Measurements from ENCODE around the gene PDCL3.

The PDCL3 gene

GRCh38 chr2:100529900-100530299 lies 32.9 kb upstream of the PDCL3 start:
- Histone ChIP-seq H3K4me3 (ENCODE audit: low read depth in 1 of 5, low read length in 5 of 5) (no peak overlapping the region), H3K4me1 (ENCODE audit: control insufficient read depth in 5 of 5, insufficient read depth in 5 of 5, low read length in 5 of 5) (no peaks in the 10 kb centered on the region), H3K27me3 (ENCODE audit: control insufficient read depth in 5 of 5, insufficient read depth in 4 of 5, low read length in 5 of 5) (peaks cover 0 to 3% (median 2%) of the 10 kb centered on the region in 5 donors), H3K27ac (ENCODE audit: low read depth, low read length) (no peak overlapping the region), H3K36me3 (ENCODE audit: control insufficient read depth in 5 of 5, insufficient read depth in 5 of 5, low read length in 5 of 5) (no peaks in the 10 kb centered on the region), H3K9me3 (ENCODE audit: control insufficient read depth in 5 of 5, low read length in 5 of 5) (peaks cover 0 to 5% (median 0%) of the 10 kb centered on the region in 5 donors), H3K9ac (ENCODE audit: low read length in 5 of 5) (no peak overlapping the region)

GRCh38 chr2:100535855-100536254 lies 26.9 kb upstream of the PDCL3 start:
- Histone ChIP-seq H3K36me3 (ENCODE audit: control insufficient read depth in 5 of 5, insufficient read depth in 5 of 5, low read length in 5 of 5) (no peaks in the 10 kb centered on the region), H3K9me3 (ENCODE audit: control insufficient read depth in 5 of 5, low read length in 5 of 5) (peaks cover 0 to 5% (median 0%) of the 10 kb centered on the region in 5 donors), H3K4me1 (ENCODE audit: control insufficient read depth in 5 of 5, insufficient read depth in 5 of 5, low read length in 5 of 5) (no peaks in the 10 kb centered on the region), H3K9ac (ENCODE audit: low read length in 5 of 5) (no peak overlapping the region), H3K27me3 (ENCODE audit: control insufficient read depth in 5 of 5, insufficient read depth in 4 of 5, low read length in 5 of 5) (peaks cover 0 to 3% (median 0%) of the 10 kb centered on the region in 5 donors), H3K4me3 (ENCODE audit: low read depth in 1 of 5, low read length in 5 of 5) (no peak overlapping the region), H3K27ac (ENCODE audit: low read depth, low read length) (no peak overlapping the region)

GRCh38 chr2:100537918-100538317 lies 24.9 kb upstream of the PDCL3 start:
- H3K27me3 ChIP-seq (ENCODE audit: control insufficient read depth in 5 of 5, insufficient read depth in 4 of 5, low read length in 5 of 5) = peaks cover 0 to 3% (median 0%) of the 10 kb centered on the region in 5 donors
- H3K9me3 ChIP-seq (ENCODE audit: control insufficient read depth in 5 of 5, low read length in 5 of 5) = peaks cover 0 to 5% (median 0%) of the 10 kb centered on the region in 5 donors
- no peaks in the 10 kb centered on the region for H3K4me1 ChIP-seq (ENCODE audit: control insufficient read depth in 5 of 5, insufficient read depth in 5 of 5, low read length in 5 of 5)
- no peak overlapping the region for H3K27ac ChIP-seq (ENCODE audit: low read depth, low read length)
- no peak overlapping the region for H3K9ac ChIP-seq (ENCODE audit: low read length in 5 of 5)
- H3K4me3 ChIP-seq (ENCODE audit: low read depth in 1 of 5, low read length in 5 of 5) = no peak overlapping the region
- no peaks in the 10 kb centered on the region for H3K36me3 ChIP-seq (ENCODE audit: control insufficient read depth in 5 of 5, insufficient read depth in 5 of 5, low read length in 5 of 5)

- no peak overlapping the region for H3K9ac ChIP-seq (ENCODE audit: low read length in 5 of 5)
- peaks cover 0 to 3% (median 0%) of the 10 kb centered on the region in 5 donors for H3K9me3 ChIP-seq (ENCODE audit: control insufficient read depth in 5 of 5, low read length in 5 of 5)
- peaks cover 0 to 2% (median 0%) of the 10 kb centered on the region in 5 donors for H3K27me3 ChIP-seq (ENCODE audit: control insufficient read depth in 5 of 5, insufficient read depth in 4 of 5, low read length in 5 of 5)
- no peak overlapping the region for H3K4me3 ChIP-seq (ENCODE audit: low read depth in 1 of 5, low read length in 5 of 5)
- no peaks in the 10 kb centered on the region for H3K4me1 ChIP-seq (ENCODE audit: control insufficient read depth in 5 of 5, insufficient read depth in 5 of 5, low read length in 5 of 5)
- no peaks in the 10 kb centered on the region for H3K36me3 ChIP-seq (ENCODE audit: control insufficient read depth in 5 of 5, insufficient read depth in 5 of 5, low read length in 5 of 5)
- H3K27ac ChIP-seq (ENCODE audit: low read depth, low read length) = no peak overlapping the region
Observed at GRCh38 chr2:100539221-100539620, 23.6 kb upstream of the PDCL3 start.

GRCh38 chr2:100541404-100541803 lies 21.4 kb upstream of the PDCL3 start:
- no peaks in the 10 kb centered on the region for H3K36me3 ChIP-seq (ENCODE audit: control insufficient read depth in 5 of 5, insufficient read depth in 5 of 5, low read length in 5 of 5)
- no peaks in the 10 kb centered on the region for H3K27me3 ChIP-seq (ENCODE audit: control insufficient read depth in 5 of 5, insufficient read depth in 4 of 5, low read length in 5 of 5)
- H3K4me1 ChIP-seq (ENCODE audit: control insufficient read depth in 5 of 5, insufficient read depth in 5 of 5, low read length in 5 of 5) = no peaks in the 10 kb centered on the region
- peaks cover 0 to 3% (median 0%) of the 10 kb centered on the region in 5 donors for H3K9me3 ChIP-seq (ENCODE audit: control insufficient read depth in 5 of 5, low read length in 5 of 5)
- H3K4me3 ChIP-seq (ENCODE audit: low read depth in 1 of 5, low read length in 5 of 5) = no peak overlapping the region
- H3K9ac ChIP-seq (ENCODE audit: low read length in 5 of 5) = no peak overlapping the region
- H3K27ac ChIP-seq (ENCODE audit: low read depth, low read length) = no peak overlapping the region

- Histone ChIP-seq H3K9ac (ENCODE audit: low read length in 5 of 5) (no peak overlapping the region), H3K4me3 (ENCODE audit: low read depth in 1 of 5, low read length in 5 of 5) (no peak overlapping the region), H3K36me3 (ENCODE audit: control insufficient read depth in 5 of 5, insufficient read depth in 5 of 5, low read length in 5 of 5) (no peaks in the 10 kb centered on the region), H3K9me3 (ENCODE audit: control insufficient read depth in 5 of 5, low read length in 5 of 5) (peaks cover 0 to 3% (median 0%) of the 10 kb centered on the region in 5 donors), H3K27me3 (ENCODE audit: control insufficient read depth in 5 of 5, insufficient read depth in 4 of 5, low read length in 5 of 5) (no peaks in the 10 kb centered on the region), H3K4me1 (ENCODE audit: control insufficient read depth in 5 of 5, insufficient read depth in 5 of 5, low read length in 5 of 5) (no peaks in the 10 kb centered on the region), H3K27ac (ENCODE audit: low read depth, low read length) (no peak overlapping the region)
Observed at GRCh38 chr2:100542418-100542817, 20.4 kb upstream of the PDCL3 start.

- no peaks in the 10 kb centered on the region for H3K4me1 ChIP-seq (ENCODE audit: control insufficient read depth in 5 of 5, insufficient read depth in 5 of 5, low read length in 5 of 5)
- no peaks in the 10 kb centered on the region for H3K36me3 ChIP-seq (ENCODE audit: control insufficient read depth in 5 of 5, insufficient read depth in 5 of 5, low read length in 5 of 5)
- H3K27me3 ChIP-seq (ENCODE audit: control insufficient read depth in 5 of 5, insufficient read depth in 4 of 5, low read length in 5 of 5) = no peaks in the 10 kb centered on the region
- H3K4me3 ChIP-seq (ENCODE audit: low read depth in 1 of 5, low read length in 5 of 5) = no peak overlapping the region
- no peak overlapping the region for H3K9ac ChIP-seq (ENCODE audit: low read length in 5 of 5)
- peaks cover 0 to 3% (median 0%) of the 10 kb centered on the region in 5 donors for H3K9me3 ChIP-seq (ENCODE audit: control insufficient read depth in 5 of 5, low read length in 5 of 5)
- no peak overlapping the region for H3K27ac ChIP-seq (ENCODE audit: low read depth, low read length)
Observed at GRCh38 chr2:100544911-100545596, 17.7 kb upstream of the PDCL3 start.

GRCh38 chr2:100546469-100546868 lies 16.3 kb upstream of the PDCL3 start:
- Histone ChIP-seq H3K9me3 (ENCODE audit: control insufficient read depth in 5 of 5, low read length in 5 of 5) (peaks cover 0 to 3% (median 0%) of the 10 kb centered on the region in 5 donors), H3K27ac (ENCODE audit: low read depth, low read length) (no peak overlapping the region), H3K36me3 (ENCODE audit: control insufficient read depth in 5 of 5, insufficient read depth in 5 of 5, low read length in 5 of 5) (no peaks in the 10 kb centered on the region), H3K27me3 (ENCODE audit: control insufficient read depth in 5 of 5, insufficient read depth in 4 of 5, low read length in 5 of 5) (no peaks in the 10 kb centered on the region), H3K9ac (ENCODE audit: low read length in 5 of 5) (no peak overlapping the region), H3K4me1 (ENCODE audit: control insufficient read depth in 5 of 5, insufficient read depth in 5 of 5, low read length in 5 of 5) (no peaks in the 10 kb centered on the region), H3K4me3 (ENCODE audit: low read depth in 1 of 5, low read length in 5 of 5) (no peak overlapping the region)

GRCh38 chr2:100548771-100549170 lies 14.0 kb upstream of the PDCL3 start:
- Histone ChIP-seq H3K9ac (ENCODE audit: low read length in 5 of 5) (no peak overlapping the region), H3K27ac (ENCODE audit: low read depth, low read length) (no peak overlapping the region)

GRCh38 chr2:100551303-100551702 lies 11.5 kb upstream of the PDCL3 start:
- H3K4me3 ChIP-seq (ENCODE audit: low read depth in 1 of 5, low read length in 5 of 5) = no peak overlapping the region
- no peak overlapping the region for H3K9ac ChIP-seq (ENCODE audit: low read length in 5 of 5)
- no peaks in the 10 kb centered on the region for H3K4me1 ChIP-seq (ENCODE audit: control insufficient read depth in 5 of 5, insufficient read depth in 5 of 5, low read length in 5 of 5)
- no peaks in the 10 kb centered on the region for H3K9me3 ChIP-seq (ENCODE audit: control insufficient read depth in 5 of 5, low read length in 5 of 5)
- no peak overlapping the region for H3K27ac ChIP-seq (ENCODE audit: low read depth, low read length)
- H3K27me3 ChIP-seq (ENCODE audit: control insufficient read depth in 5 of 5, insufficient read depth in 4 of 5, low read length in 5 of 5) = peaks cover 0 to 3% (median 0%) of the 10 kb centered on the region in 5 donors
- no peaks in the 10 kb centered on the region for H3K36me3 ChIP-seq (ENCODE audit: control insufficient read depth in 5 of 5, insufficient read depth in 5 of 5, low read length in 5 of 5)

More at GRCh38 chr2:100548771-100549170, 14.0 kb upstream of the PDCL3 start:
- Histone ChIP-seq H3K27me3 (ENCODE audit: control insufficient read depth in 5 of 5, insufficient read depth in 4 of 5, low read length in 5 of 5) (no peaks in the 10 kb centered on the region), H3K36me3 (ENCODE audit: control insufficient read depth in 5 of 5, insufficient read depth in 5 of 5, low read length in 5 of 5) (no peaks in the 10 kb centered on the region), H3K4me1 (ENCODE audit: control insufficient read depth in 5 of 5, insufficient read depth in 5 of 5, low read length in 5 of 5) (no peaks in the 10 kb centered on the region), H3K4me3 (ENCODE audit: low read depth in 1 of 5, low read length in 5 of 5) (no peak overlapping the region), H3K9me3 (ENCODE audit: control insufficient read depth in 5 of 5, low read length in 5 of 5) (peaks cover 0 to 2% (median 0%) of the 10 kb centered on the region in 5 donors)

Data from subcutaneous abdominal adipose tissue (tissue), 5 donors.